MV-4-11 (cell line): Measurements from ENCODE around the gene SATB1.
A peak's percentile ranks its signal among the peaks of the same experiment; 100 is the strongest.

Experiments
- DNase-seq: peaks from one replicate; lab custom pipeline; 2025; lab: John Stamatoyannopoulos, UW

Gene SATB1

GRCh38 chr3:18431266-18431665 lies 6.1 kb upstream of the SATB1 start:
- peak; percentile 38 for DNase-seq

DNA sequence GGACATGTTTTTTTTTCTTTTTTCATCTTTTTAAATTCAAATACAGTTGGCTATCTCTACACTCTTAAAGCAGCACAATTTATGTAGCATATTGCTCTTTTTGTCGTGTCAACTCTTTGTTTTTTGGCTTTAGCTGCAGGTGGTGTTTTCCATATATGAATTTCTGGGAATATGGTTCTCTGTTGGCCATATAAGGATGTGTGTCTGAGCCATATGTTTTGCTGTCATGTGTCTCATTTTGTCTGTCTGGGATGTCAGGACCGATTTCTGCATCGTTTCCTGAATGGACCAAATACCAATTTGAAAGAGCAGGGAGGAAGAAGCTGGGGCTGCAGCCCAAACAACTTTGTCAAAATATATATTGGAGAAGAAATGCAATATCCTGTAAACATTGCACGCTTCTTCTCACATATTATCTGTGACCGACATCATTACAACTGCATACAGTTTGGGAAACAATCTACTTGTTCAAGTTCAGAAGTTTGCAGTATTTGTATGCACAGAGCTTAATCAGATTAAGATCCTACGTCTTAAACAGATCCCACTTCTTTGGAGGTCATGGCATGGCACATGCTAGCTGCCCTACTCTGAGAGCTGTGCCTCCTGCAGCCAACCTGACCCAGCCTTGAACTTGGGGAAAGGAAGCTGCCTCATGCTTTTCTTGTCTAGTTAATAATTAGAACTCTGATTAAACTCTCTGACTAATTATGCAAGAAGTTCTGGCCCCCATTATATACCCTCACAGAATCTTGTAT lies 4.0 kb upstream of the SATB1 start:
- peak; percentile 56 for DNase-seq

DNA sequence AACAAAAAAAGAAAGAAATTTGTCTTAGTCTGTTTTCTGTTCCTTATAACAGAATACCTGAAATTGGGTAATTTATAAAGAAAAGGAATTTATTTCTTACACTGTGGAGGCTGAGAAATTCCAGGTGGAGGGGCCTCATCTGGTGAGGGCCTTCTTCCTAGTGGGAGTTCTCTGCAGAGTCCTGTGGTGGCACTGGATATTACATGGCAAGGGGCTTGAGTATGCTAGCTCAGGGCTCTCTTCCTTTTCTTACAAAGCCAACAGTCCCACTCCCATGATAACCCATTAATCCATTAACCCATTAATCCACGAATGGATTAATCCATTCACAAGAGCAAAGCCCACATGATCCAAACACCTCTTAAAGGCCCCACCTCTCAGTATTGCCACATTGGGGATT lies 2.9 kb upstream of the SATB1 start:
- peak; percentile 40 for DNase-seq

DNA sequence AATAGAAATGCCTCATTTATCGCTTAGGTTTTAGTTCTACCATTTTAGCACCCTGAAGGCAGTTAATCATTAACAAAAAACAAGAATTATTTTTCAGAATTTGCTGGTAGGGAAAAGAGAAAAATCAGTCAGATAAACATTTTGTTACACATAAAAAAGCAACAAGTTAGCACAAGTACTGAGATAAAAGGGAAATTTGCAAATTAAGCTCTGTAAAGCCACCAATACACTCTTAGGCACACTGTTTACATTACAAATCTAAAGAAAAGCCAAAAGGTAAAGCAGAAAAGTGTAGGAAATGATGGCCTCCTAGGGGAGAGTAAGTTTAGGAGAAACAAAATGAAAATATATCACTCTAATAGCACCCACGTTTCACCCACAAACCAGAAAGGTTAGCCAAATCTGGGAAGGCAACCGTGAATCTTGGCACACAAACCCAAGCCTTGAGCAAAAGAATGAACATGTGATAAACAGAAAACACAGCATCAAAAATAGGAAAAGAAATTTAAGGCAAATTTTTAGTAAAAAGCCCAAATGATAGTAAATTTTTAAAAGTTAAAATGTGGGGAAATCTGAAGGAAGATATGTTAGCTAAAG lies 1.6 kb upstream of the SATB1 start:
- no peak for DNase-seq

- peak; percentile 65 for DNase-seq
These were observed 610 bp upstream of the SATB1 start for GRCh38 chr3:18425641-18426257.

GRCh38 chr3:18424213-18424728 lies 868 bp downstream of the SATB1 start:
- DNase-seq, result no peak

DNA sequence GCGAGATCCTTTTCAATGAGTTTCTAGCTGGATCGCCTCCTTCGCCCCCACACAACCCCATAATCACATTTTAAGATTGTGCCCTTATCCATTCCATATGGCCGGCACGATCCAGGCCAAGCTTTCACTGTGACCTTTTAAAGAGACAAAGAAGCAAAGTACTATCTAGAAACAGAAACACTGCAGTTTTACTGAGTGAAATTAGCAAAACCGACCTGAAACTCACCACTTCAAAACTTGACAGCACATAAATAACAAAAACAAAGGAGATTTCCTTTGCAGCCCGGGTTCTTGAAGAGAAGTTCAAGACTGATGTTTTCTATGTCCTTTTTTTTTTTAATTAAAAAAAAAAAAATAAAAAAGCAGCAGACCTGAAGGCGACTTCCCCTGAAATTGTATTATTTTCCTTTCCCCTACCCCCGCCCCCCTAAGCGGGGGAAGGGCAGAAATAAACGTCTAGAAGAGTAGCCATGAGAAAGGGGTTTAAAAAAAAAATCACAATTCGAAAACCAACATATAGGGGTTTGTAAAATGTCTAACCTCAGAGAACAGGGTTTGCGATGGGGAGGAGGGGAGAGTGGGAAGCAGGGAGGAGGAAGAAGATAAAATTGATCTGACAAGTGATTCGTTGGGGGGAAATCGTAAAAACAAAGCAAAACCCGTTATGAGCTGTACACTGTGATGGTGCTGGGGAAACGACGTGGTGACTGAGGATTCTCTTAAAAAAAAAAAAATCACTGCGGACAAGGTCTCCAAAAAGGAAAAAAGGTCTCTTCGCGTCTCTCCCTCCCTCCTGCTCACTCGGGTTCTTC lies 1.5 kb downstream of the SATB1 start:
- DNase-seq, result peak; percentile 50

- DNase-seq, result peak; percentile 50
These were observed 2.2 kb downstream of the SATB1 start for GRCh38 chr3:18422972-18423371.

GRCh38 chr3:18420555-18420954 lies 4.6 kb downstream of the SATB1 start:
- peak; percentile 45 for DNase-seq

DNA sequence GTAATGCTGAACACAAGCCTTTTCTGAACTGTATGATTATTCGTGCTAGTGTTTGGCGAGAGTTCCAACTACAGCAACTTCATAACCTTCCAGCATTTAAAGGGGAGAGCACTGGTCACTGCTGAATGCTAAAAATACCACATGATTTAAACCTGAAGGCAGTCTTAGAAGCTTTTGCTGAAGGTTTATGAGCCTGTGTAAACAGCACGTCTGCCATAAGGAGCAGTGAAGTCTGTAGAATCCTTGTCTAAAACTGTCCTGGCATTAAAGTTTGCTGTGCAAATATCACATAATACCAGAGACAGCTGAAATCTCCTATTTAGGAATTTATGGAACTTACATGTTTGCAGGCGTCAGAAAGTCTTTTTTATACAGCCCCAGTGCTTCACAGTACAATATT lies 5.9 kb downstream of the SATB1 start:
- DNase-seq, result peak; percentile 57

- peak; percentile 52 for DNase-seq
These were observed 7.1 kb downstream of the SATB1 start for GRCh38 chr3:18417904-18418572.

GRCh38 chr3:18416332-18416731 lies 8.8 kb downstream of the SATB1 start:
- DNase-seq, result peak; percentile 40

- DNase-seq, result no peak
These were observed 9.3 kb downstream of the SATB1 start for GRCh38 chr3:18415839-18416238.

GRCh38 chr3:18415167-18415566 lies 10.0 kb downstream of the SATB1 start:
- DNase-seq, result no peak

GRCh38 chr3:18412684-18413083 lies 12.5 kb downstream of the SATB1 start:
- no peak for DNase-seq

DNA sequence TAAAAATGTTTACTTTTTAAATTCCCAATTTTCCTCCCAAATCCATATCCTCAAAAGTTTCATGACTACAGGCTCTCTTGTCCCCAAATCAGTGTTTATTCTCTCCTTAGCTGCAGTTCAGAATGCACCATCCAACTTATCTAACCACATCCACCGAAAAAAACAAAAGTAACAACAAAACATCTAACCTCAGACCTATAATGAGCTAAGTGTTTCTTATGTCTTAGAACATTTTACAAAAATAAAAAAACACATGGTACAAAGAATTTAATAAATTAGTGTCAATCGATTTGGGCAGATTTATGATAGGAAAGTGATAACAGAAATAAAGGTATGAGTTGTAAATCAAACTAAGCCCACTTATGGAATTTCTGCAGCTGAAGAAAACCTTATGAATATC lies 13.6 kb downstream of the SATB1 start:
- DNase-seq, result no peak

- DNase-seq, result peak; percentile 62
These were observed 14.9 kb downstream of the SATB1 start for GRCh38 chr3:18410205-18410604.

- DNase-seq, result peak; percentile 35
These were observed 15.9 kb downstream of the SATB1 start for GRCh38 chr3:18409266-18409665.

- DNase-seq, result peak; percentile 28
These were observed 20.0 kb downstream of the SATB1 start for GRCh38 chr3:18405141-18405540.

DNA sequence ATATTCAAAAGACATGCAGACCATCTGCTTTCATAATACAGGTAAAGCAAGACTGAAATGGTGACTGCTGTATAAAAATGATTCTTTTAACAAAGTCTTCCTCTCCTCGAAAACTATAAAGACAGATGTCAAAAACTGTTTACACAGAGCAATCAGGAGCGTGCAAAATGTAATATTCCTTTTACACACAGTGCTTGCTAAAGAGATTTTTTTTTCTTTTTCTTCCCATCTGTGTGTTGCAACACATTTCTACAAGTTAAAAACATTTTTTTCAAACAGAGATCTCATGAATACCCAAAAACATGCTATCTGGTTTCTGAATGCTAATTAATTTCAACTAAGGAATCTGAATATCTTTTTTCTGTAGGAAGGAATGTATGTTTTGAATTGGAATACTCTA lies 22.1 kb downstream of the SATB1 start:
- DNase-seq, result no peak

GRCh38 chr3:18402239-18402799 lies 22.8 kb downstream of the SATB1 start:
- no peak for DNase-seq
